AG09319 (cell line): Measurements from ENCODE around the gene NAA10.

Experiments used
- DNase-seq: peaks from one replicate; pipeline ENCODE4 v3.0.0-alpha.2; 2010; ENCODE audit warnings: low read depth; ENCODE audit errors: extremely low read depth
- TF ChIP-seq, protein P1 (sequence below): IDR thresholded peaks from 2 replicates; pipeline ENCODE4 v1.5.1; 2011; ENCODE audit warnings: low read depth, mild to moderate bottlenecking, inconsistent platforms, low read length, moderate library complexity

The NAA10 gene

DNA sequence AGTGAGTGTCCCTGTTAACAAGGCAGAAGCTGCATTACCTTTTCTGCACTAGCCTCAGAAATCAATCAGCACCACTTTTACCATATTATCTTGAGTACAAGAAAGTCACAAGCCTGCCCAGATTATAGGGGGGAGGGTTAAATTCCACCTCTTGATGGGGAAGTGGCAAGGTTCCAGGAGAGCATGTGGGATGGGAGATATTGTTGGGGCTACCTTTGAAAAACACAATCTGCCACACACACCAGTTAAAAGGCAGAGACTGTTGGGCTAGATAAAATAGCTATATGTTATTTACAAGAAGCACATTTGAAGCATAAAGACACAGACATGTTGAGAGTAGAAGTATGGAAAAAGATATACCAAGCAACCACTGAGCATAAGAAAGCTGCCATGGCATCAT lies 36.9 kb downstream of the NAA10 start:
- TF ChIP-seq, protein P1, sequence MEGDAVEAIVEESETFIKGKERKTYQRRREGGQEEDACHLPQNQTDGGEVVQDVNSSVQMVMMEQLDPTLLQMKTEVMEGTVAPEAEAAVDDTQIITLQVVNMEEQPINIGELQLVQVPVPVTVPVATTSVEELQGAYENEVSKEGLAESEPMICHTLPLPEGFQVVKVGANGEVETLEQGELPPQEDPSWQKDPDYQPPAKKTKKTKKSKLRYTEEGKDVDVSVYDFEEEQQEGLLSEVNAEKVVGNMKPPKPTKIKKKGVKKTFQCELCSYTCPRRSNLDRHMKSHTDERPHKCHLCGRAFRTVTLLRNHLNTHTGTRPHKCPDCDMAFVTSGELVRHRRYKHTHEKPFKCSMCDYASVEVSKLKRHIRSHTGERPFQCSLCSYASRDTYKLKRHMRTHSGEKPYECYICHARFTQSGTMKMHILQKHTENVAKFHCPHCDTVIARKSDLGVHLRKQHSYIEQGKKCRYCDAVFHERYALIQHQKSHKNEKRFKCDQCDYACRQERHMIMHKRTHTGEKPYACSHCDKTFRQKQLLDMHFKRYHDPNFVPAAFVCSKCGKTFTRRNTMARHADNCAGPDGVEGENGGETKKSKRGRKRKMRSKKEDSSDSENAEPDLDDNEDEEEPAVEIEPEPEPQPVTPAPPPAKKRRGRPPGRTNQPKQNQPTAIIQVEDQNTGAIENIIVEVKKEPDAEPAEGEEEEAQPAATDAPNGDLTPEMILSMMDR: no peak
- DNase-seq: no peak

DNA sequence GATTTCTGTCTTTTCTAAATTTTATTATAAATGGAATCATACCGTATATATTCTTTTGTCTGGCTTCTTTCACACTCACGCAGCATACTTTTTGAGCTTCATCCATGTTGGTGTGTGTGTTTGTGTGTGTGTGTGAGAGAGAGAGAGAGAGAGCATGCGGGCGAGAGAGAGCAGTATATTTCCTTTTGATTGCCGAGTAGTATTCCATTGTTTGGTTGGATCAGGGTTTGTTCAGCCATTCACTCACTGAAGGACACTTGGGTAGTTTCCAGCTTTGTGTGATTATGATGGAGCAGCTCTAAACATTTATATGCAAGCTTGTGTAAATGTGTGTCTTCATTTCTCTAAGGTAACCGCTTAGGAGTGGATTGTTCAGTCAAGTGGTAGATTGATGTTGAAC lies 45.7 kb downstream of the NAA10 start:
- TF ChIP-seq, protein P1: no peak
- DNase-seq: no peak

DNA sequence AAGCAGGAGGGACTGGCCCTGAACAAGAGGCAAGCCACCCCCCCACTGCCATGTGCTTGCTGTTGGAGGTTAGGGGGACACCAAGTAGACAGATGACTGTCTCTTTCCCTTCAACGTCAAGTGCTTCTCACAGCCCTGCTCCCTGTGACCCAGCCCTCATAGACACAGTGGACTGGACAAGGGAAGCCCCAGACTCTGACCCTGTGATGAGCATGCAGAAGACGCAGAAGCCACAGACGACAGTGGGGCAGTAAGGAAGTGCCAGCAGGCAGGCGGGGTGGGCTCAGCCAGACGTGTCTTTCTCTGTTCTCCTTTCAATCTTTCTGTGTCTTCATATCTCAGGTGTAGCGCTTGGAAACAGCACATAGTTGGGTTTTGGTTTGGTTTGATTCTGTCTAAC lies 46.5 kb downstream of the NAA10 start:
- TF ChIP-seq, protein P1: no peak
- no peak for DNase-seq

DNA sequence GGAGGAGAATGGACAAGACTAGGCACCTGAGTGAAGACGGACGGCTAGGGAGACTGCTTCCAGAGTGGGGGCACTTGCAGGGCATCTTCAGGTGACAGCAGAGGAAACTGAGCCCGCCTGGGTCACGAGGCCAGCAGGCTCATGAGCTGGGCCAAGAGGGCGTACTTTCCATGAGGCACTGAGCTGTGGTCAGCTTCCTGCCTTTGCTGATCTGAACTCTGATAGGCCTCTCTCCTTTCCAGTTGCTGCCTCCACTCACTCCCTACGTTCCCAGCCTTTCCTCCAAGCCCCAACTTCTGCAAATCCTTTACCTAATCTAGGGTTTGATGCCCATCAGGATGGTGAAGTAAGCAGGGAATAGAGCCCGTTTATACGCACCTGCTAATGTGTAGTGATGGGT lies 47.5 kb downstream of the NAA10 start:
- DNase-seq: no peak
- TF ChIP-seq, protein P1: no peak

DNA sequence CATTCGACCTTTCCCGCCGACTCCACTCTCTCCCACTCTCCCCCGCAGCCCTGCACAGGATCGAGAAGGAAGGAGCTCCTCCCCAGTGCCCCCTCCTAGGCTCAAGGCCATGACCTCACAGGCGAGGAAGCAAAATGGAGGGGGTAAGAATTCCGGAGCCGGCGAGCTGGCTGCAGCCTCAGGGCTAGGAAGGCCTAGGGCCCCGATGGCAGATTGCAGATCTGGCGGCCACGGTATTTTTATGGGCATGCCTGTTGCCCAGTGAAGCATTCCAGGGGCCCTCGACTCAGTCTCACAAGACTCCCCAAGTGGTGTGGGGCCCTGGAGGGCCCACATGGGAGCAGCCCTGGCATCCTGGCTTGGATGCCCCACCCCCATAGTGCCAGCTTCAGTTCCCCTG lies 47.9 kb downstream of the NAA10 start:
- no peak for DNase-seq
- TF ChIP-seq, protein P1: no peak

DNA sequence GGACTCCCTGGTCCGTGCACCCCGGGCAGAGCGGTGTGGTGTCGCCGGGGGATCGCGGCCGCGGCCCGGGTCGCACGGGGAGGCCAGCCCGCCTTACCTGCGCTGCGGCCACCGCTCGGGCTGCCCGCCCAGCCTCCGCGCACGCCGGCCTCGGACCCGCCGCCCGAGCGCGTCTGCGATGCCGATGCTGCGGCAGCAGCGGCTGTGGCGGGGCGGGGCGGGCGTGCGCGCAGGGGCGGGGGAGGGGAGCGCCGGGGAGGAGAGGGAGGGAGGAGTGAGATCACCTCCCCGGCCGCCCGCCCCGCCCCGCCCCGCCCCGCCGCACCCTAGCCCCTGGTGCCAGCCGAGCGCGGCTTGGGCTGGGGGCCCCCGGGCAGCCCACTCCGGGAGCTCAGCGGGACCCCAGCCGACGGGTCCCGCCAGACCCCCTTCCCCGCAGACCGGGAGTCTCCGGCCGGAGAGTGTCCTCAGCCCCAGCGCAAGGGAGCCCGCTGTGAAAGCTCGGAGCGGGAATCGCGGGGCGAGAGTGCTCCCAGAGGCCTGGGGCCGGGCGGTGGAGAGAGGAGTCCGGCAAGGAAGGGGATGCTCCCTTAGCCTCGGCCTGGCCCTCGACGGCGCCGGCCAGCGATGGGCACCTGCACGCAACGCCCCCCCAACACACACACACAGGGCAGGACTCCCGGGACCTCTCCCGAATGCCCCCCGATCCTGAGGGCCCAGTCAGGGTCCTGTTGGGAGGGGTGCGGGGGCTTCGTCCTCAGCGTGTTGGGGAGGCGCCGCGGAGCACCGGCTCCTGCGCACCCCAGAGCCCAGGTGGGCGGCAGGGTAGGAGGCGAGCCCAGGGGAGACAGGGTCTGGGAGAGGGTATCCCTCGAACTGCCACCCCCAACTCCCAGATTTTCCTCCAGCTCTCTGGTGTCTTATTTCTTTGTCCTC lies 48.6 kb downstream of the NAA10 start, which contains the start of gene L1CAM:
Gene L1CAM, minus strand, starts transcription at position 206 of the 936 bp plus-strand sequence. CDS start 10,337 bp downstream, outside the sequence.
- TF ChIP-seq, protein P1: no peak
- no peak for DNase-seq

DNA sequence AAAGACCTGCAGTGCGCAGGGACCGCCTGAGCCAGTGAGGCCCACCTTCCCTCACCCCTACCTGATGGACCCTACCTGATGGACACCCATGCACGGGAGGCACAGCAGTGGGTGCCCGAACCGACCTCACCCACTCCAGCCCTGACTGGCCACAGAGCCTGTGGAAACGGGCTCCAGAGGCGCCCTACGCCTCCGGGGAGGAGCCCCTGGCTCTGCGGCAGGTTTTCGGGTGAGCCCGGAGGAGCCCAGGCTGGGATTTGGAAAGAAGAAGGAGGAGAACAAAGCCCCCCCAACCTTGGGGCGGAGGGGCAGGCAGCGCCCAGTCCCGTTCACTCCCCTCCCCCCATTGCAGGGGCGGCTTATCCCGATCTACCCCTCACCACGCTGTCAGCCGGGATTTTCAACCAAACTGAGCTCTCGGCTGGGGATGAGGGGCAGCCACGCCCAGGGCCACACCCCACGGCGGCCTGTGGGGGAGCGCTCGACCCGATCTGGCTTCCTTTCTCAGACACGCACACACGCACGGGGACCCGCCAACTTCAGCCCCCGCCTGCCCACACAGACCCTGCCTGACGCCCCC lies 49.5 kb downstream of the NAA10 start:
- no peak for DNase-seq
- TF ChIP-seq, protein P1: no peak
